SU-DHL-6 (cell line): Measurements from ENCODE around the gene PLXNB1.

Experiments used
- H2AFZ ChIP-seq: fragments of 200-600 bp; sonication (generic); 2 replicates; pipeline ENCODE4 v1.6.1; 2014; ENCODE audit warnings: low read depth, mild to moderate bottlenecking, moderate library complexity, mixed read lengths, antibody characterized with exemption, low read length; ENCODE audit not compliant: severe bottlenecking
- H3F3A ChIP-seq: fragments of 200-600 bp; shearing (Covaris generic); 2 replicates; pipeline ENCODE4 v1.6.0; 2016; ENCODE audit warnings: antibody characterized with exemption, mild to moderate bottlenecking; ENCODE audit not compliant: insufficient read depth
- H3K27ac ChIP-seq: fragments of 200-600 bp; sonication (generic); 2 replicates; pipeline ENCODE4 v1.5.1; 2016; ENCODE audit warnings: low read depth, mild to moderate bottlenecking, low read length, moderate library complexity, mixed read lengths
- H3K27me3 ChIP-seq: fragments of 200-600 bp; sonication (generic), shearing (Covaris generic); 2 replicates; pipeline ENCODE4 v1.6.0; 2014; ENCODE audit warnings: mild to moderate bottlenecking, low read length
- H3K36me3 ChIP-seq: fragments of 200-600 bp; sonication (generic); 2 replicates; pipeline ENCODE4 v1.6.1; 2014; ENCODE audit warnings: mild to moderate bottlenecking, low read length, mixed read lengths
- H3K4me2 ChIP-seq: fragments of 300-600, 200-600 bp; shearing (Covaris generic), sonication (generic); 2 replicates; pipeline ENCODE4 v1.6.0; 2014; ENCODE audit warnings: low read length, low read depth, mild to moderate bottlenecking; ENCODE audit not compliant: poor library complexity, severe bottlenecking
- H3K4me3 ChIP-seq: fragments of 200-600 bp; sonication (generic); 2 replicates; pipeline ENCODE4 v1.5.1; 2014; ENCODE audit warnings: antibody characterized with exemption, low read length, mild to moderate bottlenecking, mixed read lengths; ENCODE audit not compliant: insufficient read depth, poor library complexity, severe bottlenecking
- H3K79me2 ChIP-seq: fragments of 200-600 bp; sonication (generic); 2 replicates; pipeline ENCODE4 v1.6.1; 2014; ENCODE audit warnings: mild to moderate bottlenecking, low read length, moderate library complexity; ENCODE audit not compliant: insufficient read depth
- H3K9ac ChIP-seq: fragments of 200-600 bp; sonication (generic); 2 replicates; pipeline ENCODE4 v1.7.0; 2014; ENCODE audit warnings: mild to moderate bottlenecking, low read length
- H3K9me2 ChIP-seq: fragments of 200-600 bp; sonication (generic); replicated peaks from 2 replicates; pipeline ENCODE4 v1.6.1; 2014; ENCODE audit warnings: low read length; ENCODE audit not compliant: insufficient read depth
- H3K9me3 ChIP-seq: fragments of 200-600 bp; sonication (generic); 2 replicates; pipeline ENCODE4 v1.6.1; 2014; ENCODE audit warnings: low read length, mixed read lengths; ENCODE audit not compliant: insufficient read depth
- H4K20me1 ChIP-seq: fragments of 200-600 bp; sonication (generic); 2 replicates; pipeline ENCODE4 v1.6.1; 2014; ENCODE audit warnings: low read depth, mild to moderate bottlenecking, antibody characterized with exemption, low read length, moderate library complexity, mixed read lengths
- CTCF ChIP-seq: fragments of 200-600 bp; sonication (generic); IDR thresholded peaks from one replicate; pipeline ENCODE4 v1.5.1; 2017; ENCODE audit warnings: antibody characterized with exemption, mild to moderate bottlenecking, low read length, moderate library complexity; ENCODE audit not compliant: insufficient read depth, poor library complexity, severe bottlenecking
- EZH2phosphoT487 ChIP-seq: fragments of 200-600 bp; sonication (generic), shearing (Covaris generic); conservative IDR thresholded peaks from 2 replicates; pipeline ENCODE4 v1.6.1; 2018; ENCODE audit warnings: mild to moderate bottlenecking, antibody characterized with exemption, low read length, moderate library complexity, mixed read lengths

The PLXNB1 gene

GRCh38 chr3:48418140-48418539 lies 11.7 kb downstream of the PLXNB1 start:
- no peak for TF ChIP-seq CTCF
- TF ChIP-seq EZH2phosphoT487, result no peak
- Histone ChIP-seq H3K27me3 (no peaks in the 10 kb centered on the region), H3K36me3 (no peaks in the 10 kb centered on the region)

GRCh38 chr3:48417529-48418108 lies 12.3 kb downstream of the PLXNB1 start:
- Histone ChIP-seq H3K9ac (no peak overlapping the region), H3F3A (no peaks in the 10 kb centered on the region), H3K4me2 (no peak overlapping the region), H3K27me3 (no peaks in the 10 kb centered on the region), H2AFZ (no peak overlapping the region), H3K27ac (no peak overlapping the region), H4K20me1 (no peaks in the 10 kb centered on the region), H3K36me3 (no peaks in the 10 kb centered on the region), H3K9me3 (no peaks in the 10 kb centered on the region), H3K79me2 (no peaks in the 10 kb centered on the region), H3K9me2 (no peaks in the 10 kb centered on the region), H3K4me3 (no peak overlapping the region)
- TF ChIP-seq EZH2phosphoT487, result no peak
- TF ChIP-seq CTCF, result no peak

More at GRCh38 chr3:48418140-48418539, 11.7 kb downstream of the PLXNB1 start:
- Histone ChIP-seq H3F3A (no peaks in the 10 kb centered on the region), H3K9ac (no peak overlapping the region), H3K79me2 (no peaks in the 10 kb centered on the region), H3K9me3 (no peaks in the 10 kb centered on the region), H3K4me2 (no peak overlapping the region), H3K27ac (no peak overlapping the region), H3K9me2 (no peaks in the 10 kb centered on the region), H2AFZ (no peak overlapping the region), H4K20me1 (no peaks in the 10 kb centered on the region), H3K4me3 (no peak overlapping the region)

GRCh38 chr3:48416546-48416945 lies 13.3 kb downstream of the PLXNB1 start:
- H3K36me3 ChIP-seq, result no peaks in the 10 kb centered on the region
- H3K4me2 ChIP-seq, result no peak overlapping the region
- H3F3A ChIP-seq, result no peaks in the 10 kb centered on the region
- no peaks in the 10 kb centered on the region for H4K20me1 ChIP-seq
- H3K9me2 ChIP-seq, result no peaks in the 10 kb centered on the region
- no peak overlapping the region for H3K9ac ChIP-seq
- H3K4me3 ChIP-seq, result no peak overlapping the region
- no peaks in the 10 kb centered on the region for H3K9me3 ChIP-seq
- no peak overlapping the region for H3K27ac ChIP-seq
- H2AFZ ChIP-seq, result no peak overlapping the region
- TF ChIP-seq EZH2phosphoT487 (no peak), CTCF (no peak)
- H3K79me2 ChIP-seq, result no peaks in the 10 kb centered on the region
- H3K27me3 ChIP-seq, result no peaks in the 10 kb centered on the region
